GM23338 (cell line): ENCODE results near the gene PTPRJ.

Source experiments
- CREB1 ChIP-seq: fragments of 250-450 bp; sonication (Bioruptor Pico); IDR thresholded peaks from 2 replicates; pipeline ENCODE4 v1.5.0; 2020; ENCODE audit warnings: low read depth, mild to moderate bottlenecking, moderate library complexity
- EZH2 ChIP-seq: fragments of 200-600 bp; sonication (generic); IDR thresholded peaks from one replicate; pipeline ENCODE4 v1.8.0; 2017; ENCODE audit warnings: antibody characterized with exemption, mild to moderate bottlenecking, low read depth; ENCODE audit not compliant: unreplicated experiment
- EZH2phosphoT487 ChIP-seq: fragments of 200-600 bp; sonication (generic); IDR thresholded peaks from one replicate; pipeline ENCODE4 v1.8.1; 2018; ENCODE audit warnings: antibody characterized with exemption; ENCODE audit not compliant: unreplicated experiment
- JUNB ChIP-seq: IDR thresholded peaks from one replicate; pipeline ENCODE4 v1.6.1; 2016; ENCODE audit warnings: antibody characterized with exemption; ENCODE audit not compliant: unreplicated experiment
- NANOG ChIP-seq: IDR thresholded peaks from 2 replicates; pipeline ENCODE4 v1.6.1; 2016; ENCODE audit warnings: antibody characterized with exemption, borderline replicate concordance
- POLR2AphosphoS5 ChIP-seq: IDR thresholded peaks from 2 replicates; pipeline ENCODE4 v1.6.1; 2016; ENCODE audit warnings: antibody characterized with exemption, low read depth
- ZNF114 ChIP-seq: fragments of 250-450 bp; sonication (Bioruptor Pico); IDR thresholded peaks from 2 replicates; pipeline ENCODE4 v1.5.0; 2020; ENCODE audit warnings: mild to moderate bottlenecking, moderate library complexity
- ZNF331 ChIP-seq: fragments of 250-450 bp; sonication (Bioruptor Pico); IDR thresholded peaks from 2 replicates; pipeline ENCODE4 v1.5.0; 2020; ENCODE audit warnings: low read depth, mild to moderate bottlenecking, moderate library complexity
- TF ChIP-seq, protein P1 (sequence below), 2 experiments: fragments of 200-600 bp in 1 of 2; sonication (generic) in 1 of 2; conservative IDR thresholded peaks; 2 replicates each; pipeline versions ENCODE4 v1.5.1 to v1.6.1; 2016 to 2017; ENCODE audit warnings: antibody characterized with exemption in 2 of 2, low read depth in 2 of 2, mild to moderate bottlenecking in 2 of 2, moderate library complexity in 1 of 2
- TF ChIP-seq, protein P2 (sequence below): IDR thresholded peaks from one replicate; pipeline ENCODE4 v1.6.1; 2018; ENCODE audit warnings: antibody characterized with exemption; ENCODE audit not compliant: unreplicated experiment
- TF ChIP-seq, protein P3 (sequence below): IDR thresholded peaks from 2 replicates; pipeline ENCODE4 v1.6.1; 2016; ENCODE audit warnings: antibody characterized with exemption
- TF ChIP-seq, protein P4 (sequence below): fragments of 250-450 bp; sonication (Bioruptor Pico); IDR thresholded peaks from 2 replicates; pipeline ENCODE4 v1.5.0; 2020; ENCODE audit warnings: mild to moderate bottlenecking, moderate library complexity

DNA sequence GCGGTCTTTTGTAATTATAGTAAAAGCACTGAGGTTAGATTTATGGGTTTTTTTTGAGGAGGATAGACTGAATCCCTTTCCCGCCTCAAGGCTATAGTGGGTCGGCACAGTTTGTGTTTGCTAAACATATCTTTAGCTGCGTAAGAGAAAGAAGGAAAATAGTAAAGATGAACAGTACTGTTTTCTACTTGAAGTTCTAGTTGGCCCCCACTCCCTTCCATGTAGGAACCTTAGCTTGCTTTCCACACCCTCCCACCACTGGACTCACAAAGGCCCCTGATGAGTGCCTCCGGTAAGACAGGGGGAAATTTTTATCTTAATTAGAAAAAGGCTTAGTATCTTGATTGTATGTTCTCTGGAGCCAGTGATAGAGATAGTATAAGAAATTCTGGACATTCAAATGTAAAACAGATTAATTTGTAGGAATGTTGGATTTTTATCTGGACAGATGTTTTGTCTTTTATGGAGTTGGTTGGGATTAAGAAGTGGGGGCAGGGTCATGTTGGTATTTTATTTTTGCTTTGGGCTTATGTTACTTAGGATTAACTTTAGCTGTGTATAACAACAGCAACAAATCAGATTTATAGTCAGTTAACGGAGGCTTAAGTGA, 49.4 kb downstream of the PTPRJ start:
- TF ChIP-seq, protein P1, sequence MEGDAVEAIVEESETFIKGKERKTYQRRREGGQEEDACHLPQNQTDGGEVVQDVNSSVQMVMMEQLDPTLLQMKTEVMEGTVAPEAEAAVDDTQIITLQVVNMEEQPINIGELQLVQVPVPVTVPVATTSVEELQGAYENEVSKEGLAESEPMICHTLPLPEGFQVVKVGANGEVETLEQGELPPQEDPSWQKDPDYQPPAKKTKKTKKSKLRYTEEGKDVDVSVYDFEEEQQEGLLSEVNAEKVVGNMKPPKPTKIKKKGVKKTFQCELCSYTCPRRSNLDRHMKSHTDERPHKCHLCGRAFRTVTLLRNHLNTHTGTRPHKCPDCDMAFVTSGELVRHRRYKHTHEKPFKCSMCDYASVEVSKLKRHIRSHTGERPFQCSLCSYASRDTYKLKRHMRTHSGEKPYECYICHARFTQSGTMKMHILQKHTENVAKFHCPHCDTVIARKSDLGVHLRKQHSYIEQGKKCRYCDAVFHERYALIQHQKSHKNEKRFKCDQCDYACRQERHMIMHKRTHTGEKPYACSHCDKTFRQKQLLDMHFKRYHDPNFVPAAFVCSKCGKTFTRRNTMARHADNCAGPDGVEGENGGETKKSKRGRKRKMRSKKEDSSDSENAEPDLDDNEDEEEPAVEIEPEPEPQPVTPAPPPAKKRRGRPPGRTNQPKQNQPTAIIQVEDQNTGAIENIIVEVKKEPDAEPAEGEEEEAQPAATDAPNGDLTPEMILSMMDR (conservative IDR thresholded peaks at IDR 0.05; ENCODE audit: low read depth in 2 of 2): no peak
- TF ChIP-seq EZH2: no peak
- TF ChIP-seq ZNF114 (CRISPR knock-in tag): no peak
- TF ChIP-seq EZH2phosphoT487: no peak
- TF ChIP-seq CREB1 (CRISPR knock-in tag): no peak
- TF ChIP-seq, protein P2, sequence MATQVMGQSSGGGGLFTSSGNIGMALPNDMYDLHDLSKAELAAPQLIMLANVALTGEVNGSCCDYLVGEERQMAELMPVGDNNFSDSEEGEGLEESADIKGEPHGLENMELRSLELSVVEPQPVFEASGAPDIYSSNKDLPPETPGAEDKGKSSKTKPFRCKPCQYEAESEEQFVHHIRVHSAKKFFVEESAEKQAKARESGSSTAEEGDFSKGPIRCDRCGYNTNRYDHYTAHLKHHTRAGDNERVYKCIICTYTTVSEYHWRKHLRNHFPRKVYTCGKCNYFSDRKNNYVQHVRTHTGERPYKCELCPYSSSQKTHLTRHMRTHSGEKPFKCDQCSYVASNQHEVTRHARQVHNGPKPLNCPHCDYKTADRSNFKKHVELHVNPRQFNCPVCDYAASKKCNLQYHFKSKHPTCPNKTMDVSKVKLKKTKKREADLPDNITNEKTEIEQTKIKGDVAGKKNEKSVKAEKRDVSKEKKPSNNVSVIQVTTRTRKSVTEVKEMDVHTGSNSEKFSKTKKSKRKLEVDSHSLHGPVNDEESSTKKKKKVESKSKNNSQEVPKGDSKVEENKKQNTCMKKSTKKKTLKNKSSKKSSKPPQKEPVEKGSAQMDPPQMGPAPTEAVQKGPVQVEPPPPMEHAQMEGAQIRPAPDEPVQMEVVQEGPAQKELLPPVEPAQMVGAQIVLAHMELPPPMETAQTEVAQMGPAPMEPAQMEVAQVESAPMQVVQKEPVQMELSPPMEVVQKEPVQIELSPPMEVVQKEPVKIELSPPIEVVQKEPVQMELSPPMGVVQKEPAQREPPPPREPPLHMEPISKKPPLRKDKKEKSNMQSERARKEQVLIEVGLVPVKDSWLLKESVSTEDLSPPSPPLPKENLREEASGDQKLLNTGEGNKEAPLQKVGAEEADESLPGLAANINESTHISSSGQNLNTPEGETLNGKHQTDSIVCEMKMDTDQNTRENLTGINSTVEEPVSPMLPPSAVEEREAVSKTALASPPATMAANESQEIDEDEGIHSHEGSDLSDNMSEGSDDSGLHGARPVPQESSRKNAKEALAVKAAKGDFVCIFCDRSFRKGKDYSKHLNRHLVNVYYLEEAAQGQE: no peak
- TF ChIP-seq POLR2AphosphoS5: no peak
- TF ChIP-seq, protein P3, sequence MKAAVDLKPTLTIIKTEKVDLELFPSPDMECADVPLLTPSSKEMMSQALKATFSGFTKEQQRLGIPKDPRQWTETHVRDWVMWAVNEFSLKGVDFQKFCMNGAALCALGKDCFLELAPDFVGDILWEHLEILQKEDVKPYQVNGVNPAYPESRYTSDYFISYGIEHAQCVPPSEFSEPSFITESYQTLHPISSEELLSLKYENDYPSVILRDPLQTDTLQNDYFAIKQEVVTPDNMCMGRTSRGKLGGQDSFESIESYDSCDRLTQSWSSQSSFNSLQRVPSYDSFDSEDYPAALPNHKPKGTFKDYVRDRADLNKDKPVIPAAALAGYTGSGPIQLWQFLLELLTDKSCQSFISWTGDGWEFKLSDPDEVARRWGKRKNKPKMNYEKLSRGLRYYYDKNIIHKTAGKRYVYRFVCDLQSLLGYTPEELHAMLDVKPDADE: no peak
- TF ChIP-seq JUNB: no peak
- TF ChIP-seq, protein P4, sequence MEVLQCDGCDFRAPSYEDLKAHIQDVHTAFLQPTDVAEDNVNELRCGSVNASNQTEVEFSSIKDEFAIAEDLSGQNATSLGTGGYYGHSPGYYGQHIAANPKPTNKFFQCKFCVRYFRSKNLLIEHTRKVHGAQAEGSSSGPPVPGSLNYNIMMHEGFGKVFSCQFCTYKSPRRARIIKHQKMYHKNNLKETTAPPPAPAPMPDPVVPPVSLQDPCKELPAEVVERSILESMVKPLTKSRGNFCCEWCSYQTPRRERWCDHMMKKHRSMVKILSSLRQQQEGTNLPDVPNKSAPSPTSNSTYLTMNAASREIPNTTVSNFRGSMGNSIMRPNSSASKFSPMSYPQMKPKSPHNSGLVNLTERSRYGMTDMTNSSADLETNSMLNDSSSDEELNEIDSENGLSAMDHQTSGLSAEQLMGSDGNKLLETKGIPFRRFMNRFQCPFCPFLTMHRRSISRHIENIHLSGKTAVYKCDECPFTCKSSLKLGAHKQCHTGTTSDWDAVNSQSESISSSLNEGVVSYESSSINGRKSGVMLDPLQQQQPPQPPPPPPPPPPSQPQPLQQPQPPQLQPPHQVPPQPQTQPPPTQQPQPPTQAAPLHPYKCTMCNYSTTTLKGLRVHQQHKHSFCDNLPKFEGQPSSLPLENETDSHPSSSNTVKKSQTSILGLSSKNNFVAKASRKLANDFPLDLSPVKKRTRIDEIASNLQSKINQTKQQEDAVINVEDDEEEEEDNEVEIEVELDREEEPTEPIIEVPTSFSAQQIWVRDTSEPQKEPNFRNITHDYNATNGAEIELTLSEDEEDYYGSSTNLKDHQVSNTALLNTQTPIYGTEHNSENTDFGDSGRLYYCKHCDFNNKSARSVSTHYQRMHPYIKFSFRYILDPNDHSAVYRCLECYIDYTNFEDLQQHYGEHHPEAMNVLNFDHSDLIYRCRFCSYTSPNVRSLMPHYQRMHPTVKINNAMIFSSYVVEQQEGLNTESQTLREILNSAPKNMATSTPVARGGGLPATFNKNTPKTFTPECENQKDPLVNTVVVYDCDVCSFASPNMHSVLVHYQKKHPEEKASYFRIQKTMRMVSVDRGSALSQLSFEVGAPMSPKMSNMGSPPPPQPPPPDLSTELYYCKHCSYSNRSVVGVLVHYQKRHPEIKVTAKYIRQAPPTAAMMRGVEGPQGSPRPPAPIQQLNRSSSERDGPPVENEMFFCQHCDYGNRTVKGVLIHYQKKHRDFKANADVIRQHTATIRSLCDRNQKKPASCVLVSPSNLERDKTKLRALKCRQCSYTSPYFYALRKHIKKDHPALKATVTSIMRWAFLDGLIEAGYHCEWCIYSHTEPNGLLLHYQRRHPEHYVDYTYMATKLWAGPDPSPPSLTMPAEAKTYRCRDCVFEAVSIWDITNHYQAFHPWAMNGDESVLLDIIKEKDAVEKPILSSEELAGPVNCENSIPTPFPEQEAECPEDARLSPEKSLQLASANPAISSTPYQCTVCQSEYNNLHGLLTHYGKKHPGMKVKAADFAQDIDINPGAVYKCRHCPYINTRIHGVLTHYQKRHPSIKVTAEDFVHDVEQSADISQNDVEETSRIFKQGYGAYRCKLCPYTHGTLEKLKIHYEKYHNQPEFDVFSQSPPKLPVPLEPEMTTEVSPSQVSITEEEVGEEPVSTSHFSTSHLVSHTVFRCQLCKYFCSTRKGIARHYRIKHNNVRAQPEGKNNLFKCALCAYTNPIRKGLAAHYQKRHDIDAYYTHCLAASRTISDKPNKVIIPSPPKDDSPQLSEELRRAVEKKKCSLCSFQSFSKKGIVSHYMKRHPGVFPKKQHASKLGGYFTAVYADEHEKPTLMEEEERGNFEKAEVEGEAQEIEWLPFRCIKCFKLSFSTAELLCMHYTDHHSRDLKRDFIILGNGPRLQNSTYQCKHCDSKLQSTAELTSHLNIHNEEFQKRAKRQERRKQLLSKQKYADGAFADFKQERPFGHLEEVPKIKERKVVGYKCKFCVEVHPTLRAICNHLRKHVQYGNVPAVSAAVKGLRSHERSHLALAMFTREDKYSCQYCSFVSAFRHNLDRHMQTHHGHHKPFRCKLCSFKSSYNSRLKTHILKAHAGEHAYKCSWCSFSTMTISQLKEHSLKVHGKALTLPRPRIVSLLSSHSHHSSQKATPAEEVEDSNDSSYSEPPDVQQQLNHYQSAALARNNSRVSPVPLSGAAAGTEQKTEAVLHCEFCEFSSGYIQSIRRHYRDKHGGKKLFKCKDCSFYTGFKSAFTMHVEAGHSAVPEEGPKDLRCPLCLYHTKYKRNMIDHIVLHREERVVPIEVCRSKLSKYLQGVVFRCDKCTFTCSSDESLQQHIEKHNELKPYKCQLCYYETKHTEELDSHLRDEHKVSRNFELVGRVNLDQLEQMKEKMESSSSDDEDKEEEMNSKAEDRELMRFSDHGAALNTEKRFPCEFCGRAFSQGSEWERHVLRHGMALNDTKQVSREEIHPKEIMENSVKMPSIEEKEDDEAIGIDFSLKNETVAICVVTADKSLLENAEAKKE (CRISPR knock-in tag): no peak
- no peak for TF ChIP-seq ZNF331 (CRISPR knock-in tag)
- no peak for TF ChIP-seq NANOG
